ENCODE measurements around the gene TENT5A.

Gene TENT5A

GRCh38 chr6:81752084-81752920 lies at the start of gene TENT5A:
Gene TENT5A, minus strand, starts transcription at chr6:81752681. Its CDS starts 540 bp downstream, at chr6:81752141.
- peaks cover 3% of the 10 kb centered on the region for H3K36me3 Mint-ChIP-seq
- no peaks in the 10 kb centered on the region for H3K9me3 Mint-ChIP-seq (ENCODE audit: low read depth)
- peaks cover 2% of the 10 kb centered on the region for H3K27me3 Mint-ChIP-seq
- H3K27ac Mint-ChIP-seq, result peak within 1 kb of the TSS; percentile 84
- peak within 1 kb of the TSS; percentile 81 for H3K4me3 Mint-ChIP-seq
- peaks cover 40% of the 10 kb centered on the region for H3K4me1 Mint-ChIP-seq (ENCODE audit: low read depth)

- H3K36me3 Mint-ChIP-seq, result no peaks in the 10 kb centered on the region
- H3K27me3 Mint-ChIP-seq, result no peaks in the 10 kb centered on the region
- no peaks in the 10 kb centered on the region for H3K9me3 Mint-ChIP-seq (ENCODE audit: low read depth)
- no peak overlapping the region for H3K4me3 Mint-ChIP-seq
- no peak overlapping the region for H3K27ac Mint-ChIP-seq
- H3K4me1 Mint-ChIP-seq (ENCODE audit: low read depth), result no peaks in the 10 kb centered on the region
Measured at GRCh38 chr6:81801489-81801888, 49.0 kb upstream of the TENT5A start.

GRCh38 chr6:81800666-81801065 lies 48.2 kb upstream of the TENT5A start:
- no peaks in the 10 kb centered on the region for H3K4me1 Mint-ChIP-seq (ENCODE audit: low read depth)
- no peaks in the 10 kb centered on the region for H3K36me3 Mint-ChIP-seq
- H3K27ac Mint-ChIP-seq, result no peak overlapping the region
- H3K9me3 Mint-ChIP-seq (ENCODE audit: low read depth), result no peaks in the 10 kb centered on the region
- H3K4me3 Mint-ChIP-seq, result no peak overlapping the region
- H3K27me3 Mint-ChIP-seq, result no peaks in the 10 kb centered on the region

GRCh38 chr6:81799323-81799722 lies 46.8 kb upstream of the TENT5A start:
- H3K36me3 Mint-ChIP-seq, result no peaks in the 10 kb centered on the region
- H3K27ac Mint-ChIP-seq, result no peak overlapping the region
- no peaks in the 10 kb centered on the region for H3K4me1 Mint-ChIP-seq (ENCODE audit: low read depth)
- no peaks in the 10 kb centered on the region for H3K27me3 Mint-ChIP-seq
- no peak overlapping the region for H3K4me3 Mint-ChIP-seq
- no peaks in the 10 kb centered on the region for H3K9me3 Mint-ChIP-seq (ENCODE audit: low read depth)

- Mint-ChIP-seq H3K4me1 (ENCODE audit: low read depth) (no peaks in the 10 kb centered on the region), H3K27me3 (no peaks in the 10 kb centered on the region), H3K27ac (no peak overlapping the region), H3K9me3 (ENCODE audit: low read depth) (no peaks in the 10 kb centered on the region), H3K36me3 (no peaks in the 10 kb centered on the region), H3K4me3 (no peak overlapping the region)
Measured at GRCh38 chr6:81797591-81797990, 45.1 kb upstream of the TENT5A start.

GRCh38 chr6:81795890-81796289 lies 43.4 kb upstream of the TENT5A start:
- Mint-ChIP-seq H3K27ac (no peak overlapping the region), H3K4me1 (ENCODE audit: low read depth) (no peaks in the 10 kb centered on the region), H3K27me3 (no peaks in the 10 kb centered on the region), H3K9me3 (ENCODE audit: low read depth) (no peaks in the 10 kb centered on the region), H3K4me3 (no peak overlapping the region), H3K36me3 (no peaks in the 10 kb centered on the region)

- Mint-ChIP-seq H3K27ac (no peak overlapping the region), H3K4me1 (ENCODE audit: low read depth) (no peaks in the 10 kb centered on the region), H3K27me3 (peaks cover 1% of the 10 kb centered on the region), H3K36me3 (no peaks in the 10 kb centered on the region), H3K9me3 (ENCODE audit: low read depth) (no peaks in the 10 kb centered on the region), H3K4me3 (no peak overlapping the region)
Measured at GRCh38 chr6:81793821-81794475, 41.5 kb upstream of the TENT5A start.

GRCh38 chr6:81792826-81793225 lies 40.3 kb upstream of the TENT5A start:
- Mint-ChIP-seq H3K36me3 (no peaks in the 10 kb centered on the region), H3K9me3 (ENCODE audit: low read depth) (no peaks in the 10 kb centered on the region), H3K4me3 (no peak overlapping the region), H3K27me3 (peaks cover 1% of the 10 kb centered on the region), H3K27ac (no peak overlapping the region), H3K4me1 (ENCODE audit: low read depth) (no peaks in the 10 kb centered on the region)

GRCh38 chr6:81791756-81792155 lies 39.3 kb upstream of the TENT5A start:
- H3K4me3 Mint-ChIP-seq, result no peak overlapping the region
- H3K27me3 Mint-ChIP-seq, result peaks cover 1% of the 10 kb centered on the region
- H3K36me3 Mint-ChIP-seq, result no peaks in the 10 kb centered on the region
- H3K4me1 Mint-ChIP-seq (ENCODE audit: low read depth), result no peaks in the 10 kb centered on the region
- no peak overlapping the region for H3K27ac Mint-ChIP-seq
- no peaks in the 10 kb centered on the region for H3K9me3 Mint-ChIP-seq (ENCODE audit: low read depth)

GRCh38 chr6:81790034-81790433 lies 37.6 kb upstream of the TENT5A start:
- Mint-ChIP-seq H3K9me3 (ENCODE audit: low read depth) (no peaks in the 10 kb centered on the region), H3K36me3 (no peaks in the 10 kb centered on the region), H3K4me1 (ENCODE audit: low read depth) (no peaks in the 10 kb centered on the region), H3K27ac (no peak overlapping the region), H3K27me3 (peaks cover 6% of the 10 kb centered on the region), H3K4me3 (no peak overlapping the region)

GRCh38 chr6:81789291-81789690 lies 36.8 kb upstream of the TENT5A start:
- H3K9me3 Mint-ChIP-seq (ENCODE audit: low read depth), result no peaks in the 10 kb centered on the region

GRCh38 chr6:81788748-81789147 lies 36.3 kb upstream of the TENT5A start:
- Mint-ChIP-seq H3K4me3 (no peak overlapping the region), H3K36me3 (no peaks in the 10 kb centered on the region), H3K27me3 (peaks cover 8% of the 10 kb centered on the region), H3K4me1 (ENCODE audit: low read depth) (no peaks in the 10 kb centered on the region), H3K9me3 (ENCODE audit: low read depth) (no peaks in the 10 kb centered on the region), H3K27ac (no peak overlapping the region)

More at GRCh38 chr6:81789291-81789690, 36.8 kb upstream of the TENT5A start:
- Mint-ChIP-seq H3K27ac (no peak overlapping the region), H3K36me3 (no peaks in the 10 kb centered on the region), H3K4me3 (no peak overlapping the region), H3K4me1 (ENCODE audit: low read depth) (no peaks in the 10 kb centered on the region), H3K27me3 (peaks cover 6% of the 10 kb centered on the region)

GRCh38 chr6:81787313-81788068 lies 35.0 kb upstream of the TENT5A start:
- Mint-ChIP-seq H3K27ac (no peak overlapping the region), H3K4me1 (ENCODE audit: low read depth) (no peaks in the 10 kb centered on the region), H3K36me3 (no peaks in the 10 kb centered on the region), H3K9me3 (ENCODE audit: low read depth) (no peaks in the 10 kb centered on the region), H3K4me3 (no peak overlapping the region), H3K27me3 (peaks cover 9% of the 10 kb centered on the region)

GRCh38 chr6:81786150-81786549 lies 33.7 kb upstream of the TENT5A start:
- Mint-ChIP-seq H3K27ac (no peak overlapping the region), H3K4me3 (no peak overlapping the region), H3K36me3 (no peaks in the 10 kb centered on the region), H3K4me1 (ENCODE audit: low read depth) (no peaks in the 10 kb centered on the region), H3K27me3 (peaks cover 9% of the 10 kb centered on the region), H3K9me3 (ENCODE audit: low read depth) (no peaks in the 10 kb centered on the region)

GRCh38 chr6:81785377-81785776 lies 32.9 kb upstream of the TENT5A start:
- peaks cover 9% of the 10 kb centered on the region for H3K27me3 Mint-ChIP-seq
- no peaks in the 10 kb centered on the region for H3K9me3 Mint-ChIP-seq (ENCODE audit: low read depth)
- H3K27ac Mint-ChIP-seq, result no peak overlapping the region
- no peaks in the 10 kb centered on the region for H3K4me1 Mint-ChIP-seq (ENCODE audit: low read depth)
- H3K4me3 Mint-ChIP-seq, result no peak overlapping the region
- no peaks in the 10 kb centered on the region for H3K36me3 Mint-ChIP-seq
